Endothelial cell (in vitro differentiated cells): Measurements from ENCODE around the gene LDB3. TPM values are rescaled to one million over a fixed set of nuclear protein-coding genes. Genes with fewer than 3 reads are reported as not detected.
"Not testable (repeated sequence)": the region's sequence is repeated elsewhere in the genome, so short reads cannot be mapped to it uniquely, and the experiment has no call there.

Source experiments
- DNase-seq: peaks from one replicate; pipeline ENCODE4 v3.0.0; 2021; ENCODE audit warnings: low spot score
- H3K27ac Mint-ChIP-seq: one replicate; pipeline ENCODE4 v1.8.0; 2021; ENCODE audit warnings: mixed read lengths, inconsistent platforms; ENCODE audit not compliant: unreplicated experiment
- H3K27me3 Mint-ChIP-seq: one replicate; pipeline ENCODE4 v1.8.0; 2021; ENCODE audit warnings: mild to moderate bottlenecking, moderate library complexity, mixed read lengths, inconsistent platforms; ENCODE audit not compliant: unreplicated experiment
- H3K36me3 Mint-ChIP-seq: one replicate; pipeline ENCODE4 v1.8.0; 2021; ENCODE audit warnings: mild to moderate bottlenecking, low read depth, mixed read lengths, inconsistent platforms; ENCODE audit not compliant: unreplicated experiment
- H3K4me1 Mint-ChIP-seq: one replicate; pipeline ENCODE4 v1.8.0; 2021; ENCODE audit warnings: mild to moderate bottlenecking, mixed read lengths, inconsistent platforms; ENCODE audit not compliant: unreplicated experiment
- H3K4me3 Mint-ChIP-seq: one replicate; pipeline ENCODE4 v1.8.0; 2021; ENCODE audit warnings: mild to moderate bottlenecking, mixed read lengths, inconsistent platforms; ENCODE audit not compliant: unreplicated experiment
- H3K9me3 Mint-ChIP-seq: one replicate; pipeline ENCODE4 v1.8.0; 2021; ENCODE audit warnings: mixed read lengths, inconsistent platforms; ENCODE audit not compliant: unreplicated experiment
- CTCF ChIP-seq: fragments of 200-600 bp; sonication (generic); IDR thresholded peaks from one replicate; pipeline ENCODE4 v1.5.0; 2021; ENCODE audit warnings: antibody characterized with exemption; ENCODE audit not compliant: unreplicated experiment
- total RNA-seq: library from RNA; stranded (reverse); fragmentation: NEBNext Ultra II Directional; extraction: Animal tissue kit (Norgen Biotek cat#: 25700); gene quantifications from one replicate; pipeline ENCODE4 v1.2.1, GENCODE V29; 2021; ENCODE audit not compliant: unreplicated experiment

The LDB3 gene
- total RNA-seq, 1 donor from 2014 or later, result 0.36 TPM

DNA sequence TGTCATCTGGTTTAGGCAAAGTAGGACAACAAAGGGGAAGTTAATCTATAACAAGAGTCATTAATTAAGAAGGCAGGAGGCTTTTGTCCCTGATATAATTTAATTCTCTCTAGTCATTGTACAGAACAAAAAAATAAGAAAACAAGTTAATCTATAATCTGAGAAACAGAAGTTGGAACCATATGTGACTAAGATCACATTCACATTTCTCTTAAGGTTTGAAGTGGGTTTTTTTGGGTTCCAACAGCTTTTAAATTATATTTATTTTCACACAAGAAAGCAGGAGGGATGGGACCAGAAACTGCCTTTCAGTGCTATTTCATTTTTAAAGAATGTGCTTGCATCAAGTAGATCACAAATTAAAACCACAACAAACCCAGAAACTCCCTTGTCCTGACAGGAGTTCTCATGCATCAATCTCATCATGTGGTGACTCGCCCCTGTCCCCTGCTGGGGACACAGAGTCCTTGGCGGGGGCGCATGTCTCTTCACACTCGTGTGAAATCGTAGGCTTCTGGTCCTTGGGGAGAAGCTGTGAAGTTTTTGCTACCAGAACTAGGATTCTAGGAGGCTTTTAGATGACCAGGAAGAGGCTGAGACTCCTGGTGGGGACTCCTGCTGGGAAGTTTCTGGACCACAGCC is 24.0 kb upstream of the LDB3 start:
- peaks cover 4% of the 10 kb centered on the region for H3K36me3 Mint-ChIP-seq

DNA sequence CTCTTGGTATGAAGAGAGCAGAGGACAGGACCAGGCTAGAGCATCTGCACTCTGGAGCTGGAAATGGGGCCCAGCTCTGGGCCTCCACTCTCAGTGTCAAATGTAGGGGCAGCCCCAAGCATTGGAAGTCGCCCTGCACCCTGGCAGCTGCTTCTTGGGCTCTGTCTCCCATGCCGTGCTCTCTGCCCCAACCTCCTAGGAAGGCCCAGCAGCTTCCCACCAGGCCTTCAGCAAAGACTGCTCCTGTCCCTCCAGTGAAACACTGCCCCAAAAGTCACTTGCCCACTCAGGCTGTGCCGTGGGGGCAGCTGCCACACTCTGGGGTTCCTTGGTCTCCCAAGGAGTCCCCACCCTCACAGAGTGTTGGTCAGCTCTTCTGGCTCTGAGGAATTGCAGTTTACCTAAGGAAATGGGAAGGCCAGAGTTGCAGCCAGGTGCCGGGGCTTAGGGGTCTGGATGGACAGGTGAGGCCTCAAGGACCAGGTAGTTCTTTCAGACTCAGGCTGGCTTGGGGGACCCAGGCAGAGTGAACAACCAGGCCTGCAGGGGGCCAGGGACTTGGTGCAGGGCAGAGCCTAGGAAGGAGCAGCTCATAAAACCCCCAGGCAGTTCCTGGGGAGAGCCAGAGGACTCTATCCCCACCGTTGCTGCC is 23.4 kb upstream of the LDB3 start:
- Mint-ChIP-seq H3K4me3 (no peak overlapping the region), H3K4me1 (no peaks in the 10 kb centered on the region), H3K27me3 (peaks cover 2% of the 10 kb centered on the region), H3K36me3 (peaks cover 4% of the 10 kb centered on the region), H3K9me3 (peaks cover 5% of the 10 kb centered on the region), H3K27ac (no peak overlapping the region)
- no peak for DNase-seq
- TF ChIP-seq CTCF, result no peak

More for the DNA sequence above, 24.0 kb upstream of the LDB3 start:
- Mint-ChIP-seq H3K4me3 (no peak overlapping the region), H3K4me1 (no peaks in the 10 kb centered on the region), H3K27me3 (peaks cover 2% of the 10 kb centered on the region), H3K9me3 (peaks cover 5% of the 10 kb centered on the region), H3K27ac (no peak overlapping the region)
- DNase-seq, result no peak
- TF ChIP-seq CTCF, result no peak

DNA sequence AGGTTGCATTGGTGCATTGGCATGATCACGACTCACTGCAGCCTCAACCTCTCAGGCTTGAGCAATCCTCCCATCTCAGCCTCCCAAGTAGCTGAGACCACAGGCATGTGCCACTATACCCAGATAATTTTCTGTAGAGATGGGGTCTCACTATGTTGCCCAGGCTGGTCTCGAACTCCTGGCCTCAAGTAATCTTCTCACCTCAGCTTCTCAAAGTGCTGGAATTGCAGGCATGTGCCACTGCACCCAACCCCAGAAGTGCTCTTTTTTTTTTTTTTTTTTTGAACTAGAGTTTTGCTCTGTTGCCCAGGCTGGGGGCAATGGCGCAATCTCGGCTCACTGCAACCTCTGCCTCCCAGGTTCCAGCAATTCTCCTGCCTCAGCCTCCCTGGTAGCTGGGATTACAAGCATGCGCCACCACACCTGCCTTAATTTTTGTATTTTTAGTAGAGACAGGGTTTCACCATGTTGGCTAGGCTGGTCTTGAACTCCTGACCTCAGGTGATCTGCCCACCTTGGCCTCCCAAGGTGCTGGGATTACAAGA is 22.6 kb upstream of the LDB3 start:
- not testable (repeated sequence) for H3K4me3 Mint-ChIP-seq, H3K9me3 Mint-ChIP-seq, H3K27me3 Mint-ChIP-seq, H3K27ac Mint-ChIP-seq, H3K4me1 Mint-ChIP-seq, H3K36me3 Mint-ChIP-seq, DNase-seq

DNA sequence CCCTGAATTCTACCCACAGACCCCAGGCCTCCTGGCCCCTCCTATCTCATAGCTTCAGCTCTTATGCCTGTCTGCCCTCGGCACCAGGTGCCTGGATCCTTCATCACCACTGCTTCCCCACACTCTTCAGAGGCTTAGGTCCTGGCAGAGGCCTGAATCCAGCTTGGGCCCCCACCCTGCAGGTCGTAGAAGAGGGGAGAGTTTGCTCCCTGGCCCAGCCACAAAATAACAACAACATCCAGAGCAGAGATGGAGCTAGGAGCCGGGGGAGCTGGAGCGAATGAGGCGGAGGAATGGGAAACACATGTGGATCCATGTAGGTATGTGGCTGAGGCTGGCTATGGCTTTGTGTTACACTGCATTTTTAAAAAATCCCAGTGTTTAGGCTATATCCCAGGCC is 21.8 kb upstream of the LDB3 start:
- no peak overlapping the region for H3K27ac Mint-ChIP-seq
- H3K27me3 Mint-ChIP-seq, result peaks cover 2% of the 10 kb centered on the region
- DNase-seq, result no peak
- peaks cover 4% of the 10 kb centered on the region for H3K36me3 Mint-ChIP-seq
- H3K4me1 Mint-ChIP-seq, result peaks cover 3% of the 10 kb centered on the region
- no peak for TF ChIP-seq CTCF
- H3K9me3 Mint-ChIP-seq, result peaks cover 3% of the 10 kb centered on the region
- no peak overlapping the region for H3K4me3 Mint-ChIP-seq

GRCh38 chr10:86646933-86647332 is 21.4 kb upstream of the LDB3 start:
- TF ChIP-seq CTCF, result no peak
- Mint-ChIP-seq H3K27ac (no peak overlapping the region), H3K36me3 (no peaks in the 10 kb centered on the region), H3K9me3 (no peaks in the 10 kb centered on the region), H3K4me3 (no peak overlapping the region), H3K4me1 (peaks cover 3% of the 10 kb centered on the region), H3K27me3 (peaks cover 2% of the 10 kb centered on the region)
- DNase-seq, result no peak
